Skeletal muscle tissue (tissue), 4 donors: ENCODE results near the gene CLIP3. TPM values are rescaled to one million over a fixed set of nuclear protein-coding genes. Genes with fewer than 3 reads are reported as not detected.
"Not testable (repeated sequence)": the region's sequence is repeated elsewhere in the genome, so short reads cannot be mapped to it uniquely, and the experiment has no call there.

Source experiments
- H3K27ac ChIP-seq: one replicate; pipeline ENCODE4 v1.7.0; 2013; ENCODE audit warnings: mild to moderate bottlenecking, low read depth, low read length, inconsistent platforms
- H3K27me3 ChIP-seq, 3 donors: one replicate each; pipeline ENCODE4 v1.7.0; 2013; ENCODE audit warnings: low read length in 3 of 3; ENCODE audit not compliant: control insufficient read depth in 3 of 3, insufficient read depth in 3 of 3
- H3K36me3 ChIP-seq, 3 donors: one replicate each; pipeline ENCODE4 v1.7.0; 2013; ENCODE audit warnings: low read length in 3 of 3; ENCODE audit not compliant: control insufficient read depth in 3 of 3, insufficient read depth in 3 of 3
- H3K4me1 ChIP-seq, 3 donors: one replicate each; pipeline ENCODE4 v1.7.0; 2013; ENCODE audit warnings: low read length in 3 of 3, mild to moderate bottlenecking in 3 of 3; ENCODE audit not compliant: control insufficient read depth in 3 of 3, insufficient read depth in 3 of 3
- H3K4me3 ChIP-seq, 3 donors: one replicate each; pipeline ENCODE4 v1.7.0; 2013; ENCODE audit warnings: low read length in 3 of 3
- H3K9ac ChIP-seq, 3 donors: one replicate each; pipeline ENCODE4 v1.7.0; 2013; ENCODE audit warnings: low read length in 3 of 3, mild to moderate bottlenecking in 3 of 3, moderate library complexity in 2 of 3, low read depth in 1 of 3
- H3K9me3 ChIP-seq, 3 donors: one replicate each; pipeline ENCODE4 v1.7.0; 2013; ENCODE audit warnings: low read length in 3 of 3; ENCODE audit not compliant: control insufficient read depth in 3 of 3
- total RNA-seq: library from RNA; depleted of rRNA; stranded (reverse); fragments of >200 nt; gene quantifications from one replicate; pipeline ENCODE4 v1.2.3, GENCODE V29; 2014
- donor health status: Osteomylitis.

The CLIP3 gene
- total RNA-seq, 1 donor from 2014 or later: 1.0 TPM

DNA sequence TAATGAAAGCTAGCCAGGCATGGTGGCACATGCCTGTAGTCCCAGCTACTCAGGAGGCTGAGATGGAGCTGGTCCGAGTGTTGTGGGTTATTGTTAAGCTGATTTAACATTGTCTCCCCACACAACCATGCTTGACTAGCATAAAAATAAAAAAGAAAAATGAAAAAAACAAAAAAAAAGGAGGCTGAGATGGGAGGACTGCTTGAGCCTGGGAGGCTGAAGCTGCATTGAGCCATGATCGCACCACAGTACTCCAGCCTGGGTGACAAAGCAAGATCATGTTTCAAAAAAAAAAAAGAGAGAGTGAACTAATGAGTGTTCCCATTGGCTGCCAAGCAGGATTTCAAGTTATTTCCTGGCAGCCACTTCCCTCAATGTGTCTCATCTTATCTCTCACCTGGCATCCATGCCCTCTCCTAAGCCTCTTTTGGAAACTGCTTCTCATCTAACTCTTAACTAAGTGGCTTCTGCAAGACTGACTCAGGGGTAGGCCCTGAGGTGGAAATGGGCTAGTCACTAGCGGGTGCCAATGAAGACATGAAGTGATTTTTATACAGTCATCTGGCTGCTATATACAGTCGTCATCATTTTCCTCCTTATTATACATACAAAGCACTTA lies 16.5 kb upstream of the CLIP3 start:
- no peak overlapping the region for H3K4me3 ChIP-seq
- no peaks in the 10 kb centered on the region for H3K36me3 ChIP-seq
- H3K27ac ChIP-seq: no peak overlapping the region
- no peaks in the 10 kb centered on the region for H3K27me3 ChIP-seq
- peaks cover 0 to 12% (median 4%) of the 10 kb centered on the region in 3 donors for H3K4me1 ChIP-seq
- no peaks in the 10 kb centered on the region for H3K9me3 ChIP-seq
- no peak overlapping the region for H3K9ac ChIP-seq

DNA sequence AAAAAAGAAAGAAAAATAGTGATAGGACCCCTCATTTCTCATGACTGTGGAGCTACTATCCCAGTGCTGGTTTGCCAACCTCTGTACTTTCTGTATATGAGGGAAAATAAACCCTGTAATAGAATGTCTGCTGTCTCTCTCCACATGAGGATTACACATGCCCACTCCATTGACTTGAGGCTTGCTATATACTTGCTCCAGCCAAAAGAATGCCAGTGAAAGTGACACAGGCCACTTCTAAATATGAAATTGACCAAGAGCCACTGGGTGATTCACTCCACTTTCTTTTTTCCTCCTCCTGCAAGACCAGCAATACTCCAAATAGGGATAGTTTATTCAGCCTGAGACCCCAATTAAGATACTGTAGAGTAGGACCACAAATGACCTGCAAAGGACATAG lies 15.2 kb upstream of the CLIP3 start:
- Histone ChIP-seq H3K9ac (no peak overlapping the region), H3K27me3 (no peaks in the 10 kb centered on the region), H3K4me1 (peaks cover 0 to 6% (median 2%) of the 10 kb centered on the region in 3 donors), H3K36me3 (no peaks in the 10 kb centered on the region), H3K27ac (no peak overlapping the region), H3K9me3 (no peaks in the 10 kb centered on the region), H3K4me3 (no peak overlapping the region)

DNA sequence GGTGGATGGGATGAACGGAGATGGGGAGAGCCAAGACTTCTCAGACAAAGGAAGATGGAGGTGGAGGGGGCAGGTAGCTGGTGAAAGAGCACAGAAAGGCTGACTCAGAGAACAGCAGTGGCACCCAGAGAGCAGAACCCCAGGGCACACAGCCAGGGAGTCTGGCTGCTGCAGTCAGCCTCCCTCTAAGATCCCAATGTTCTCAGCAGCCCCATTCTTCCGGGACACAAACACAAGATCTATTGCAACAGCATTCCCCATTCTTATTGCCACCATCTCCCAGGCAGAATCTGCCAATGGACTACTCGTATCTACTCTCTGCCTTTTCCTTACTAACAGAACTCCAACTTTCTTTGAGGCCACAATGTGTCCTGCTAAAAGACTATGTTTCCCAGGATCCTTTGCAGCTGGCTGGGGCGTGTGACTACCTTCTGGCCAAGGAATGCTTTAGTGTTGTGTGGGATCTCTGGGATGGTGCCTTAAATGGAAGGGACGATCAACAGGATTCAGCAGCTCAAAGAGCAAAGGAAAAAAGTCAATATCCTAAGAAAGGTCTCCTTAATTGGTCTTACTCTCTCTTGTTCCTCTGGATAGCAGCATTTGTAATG lies 13.9 kb upstream of the CLIP3 start:
- Histone ChIP-seq H3K9ac (no peak overlapping the region), H3K36me3 (no peaks in the 10 kb centered on the region), H3K4me3 (no peak overlapping the region), H3K27me3 (no peaks in the 10 kb centered on the region), H3K9me3 (no peaks in the 10 kb centered on the region), H3K27ac (no peak overlapping the region), H3K4me1 (peaks cover 0 to 3% (median 0%) of the 10 kb centered on the region in 3 donors)

DNA sequence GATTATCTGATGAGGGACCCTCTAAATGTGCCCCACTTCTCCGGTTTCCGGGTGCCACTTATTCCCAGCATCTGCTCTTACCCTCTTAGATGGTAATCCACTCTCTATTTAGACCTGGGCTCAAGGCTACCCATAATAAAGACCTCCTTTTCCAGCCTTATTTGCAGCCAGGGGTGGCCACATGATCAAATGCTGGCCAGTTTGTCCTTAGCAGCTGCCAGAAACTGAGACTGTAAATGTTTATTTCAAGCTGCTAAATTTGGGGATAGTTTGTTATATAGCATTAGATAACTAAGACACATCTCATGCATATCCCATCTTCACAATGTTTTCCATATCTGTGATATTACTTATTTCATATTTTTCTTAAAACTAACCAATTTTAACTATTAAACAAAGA lies 11.3 kb upstream of the CLIP3 start:
- H3K27ac ChIP-seq: no peak overlapping the region
- no peaks in the 10 kb centered on the region for H3K4me1 ChIP-seq
- no peaks in the 10 kb centered on the region for H3K27me3 ChIP-seq
- H3K9me3 ChIP-seq: no peaks in the 10 kb centered on the region
- no peak overlapping the region for H3K4me3 ChIP-seq
- H3K9ac ChIP-seq: no peak overlapping the region
- H3K36me3 ChIP-seq: peaks cover 0 to 2% (median 2%) of the 10 kb centered on the region in 3 donors

DNA sequence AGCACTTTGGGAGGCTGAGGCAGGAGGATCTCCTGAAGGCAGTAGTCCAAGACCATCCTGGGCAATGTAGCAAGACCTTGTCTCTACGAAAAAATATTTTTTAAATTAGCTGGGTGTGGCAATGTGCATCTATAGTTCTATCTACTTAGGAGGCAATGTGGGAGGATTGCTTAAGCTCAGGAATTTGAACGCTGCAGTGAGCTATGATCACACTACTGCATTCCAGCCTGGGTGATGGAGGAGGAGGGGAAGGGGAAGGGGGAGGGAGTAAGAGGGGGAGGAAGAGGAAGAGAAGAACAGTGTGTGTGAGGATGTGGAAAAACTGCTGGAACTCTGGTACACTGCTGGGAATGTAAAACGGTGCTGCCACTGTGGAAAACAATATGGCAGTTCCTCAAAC lies 9.2 kb upstream of the CLIP3 start:
- Histone ChIP-seq H3K9me3 (no peaks in the 10 kb centered on the region), H3K27ac (no peak overlapping the region), H3K36me3 (peaks cover 0 to 11% (median 2%) of the 10 kb centered on the region in 3 donors), H3K4me3 (no peak overlapping the region), H3K27me3 (no peaks in the 10 kb centered on the region), H3K4me1 (no peaks in the 10 kb centered on the region), H3K9ac (no peak overlapping the region)

DNA sequence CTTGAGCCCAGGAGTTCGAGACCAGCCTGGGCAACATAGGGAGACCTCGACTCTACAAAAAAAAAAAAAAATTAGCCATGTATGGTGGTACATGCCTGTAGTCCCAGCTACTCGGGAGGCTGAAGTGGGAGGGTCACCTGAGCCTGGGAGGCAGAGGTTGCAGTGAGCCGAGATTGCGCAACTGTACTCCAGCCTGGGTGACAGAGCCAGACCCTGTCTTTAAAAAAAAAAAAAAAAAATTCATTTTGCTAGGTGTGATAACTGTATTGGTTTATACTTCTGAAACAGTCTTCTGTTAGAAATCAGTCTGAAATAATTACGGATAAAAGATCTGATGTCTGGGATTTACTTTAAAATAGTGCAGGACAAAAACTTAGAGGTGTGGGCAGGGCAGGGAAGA lies 8.4 kb upstream of the CLIP3 start:
- not testable (repeated sequence) for H3K4me3 ChIP-seq, H3K9me3 ChIP-seq, H3K27me3 ChIP-seq, H3K27ac ChIP-seq, H3K4me1 ChIP-seq, H3K9ac ChIP-seq
- peaks cover 0 to 11% (median 2%) of the 10 kb centered on the region in 3 donors for H3K36me3 ChIP-seq

DNA sequence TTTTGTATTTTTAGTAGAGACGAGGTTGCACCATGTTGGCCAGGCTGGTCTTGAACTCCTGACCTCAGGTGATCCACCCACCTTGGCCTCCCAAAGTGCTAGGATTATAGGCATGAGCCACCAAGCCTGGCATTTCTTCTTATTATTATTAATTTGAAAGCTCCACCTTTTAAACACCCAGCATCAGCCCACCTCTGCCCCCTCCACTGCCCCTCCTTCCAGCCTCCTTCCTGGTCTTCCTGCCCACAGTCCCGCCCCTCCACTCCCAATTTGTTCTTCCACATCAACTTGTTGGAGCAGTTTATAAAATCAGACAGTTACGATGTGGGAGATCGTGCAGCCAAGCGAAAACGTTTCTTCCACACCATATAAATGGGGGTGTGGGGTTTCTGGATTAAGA lies 7.8 kb upstream of the CLIP3 start:
- Histone ChIP-seq H3K4me3 (no peak overlapping the region), H3K27me3 (no peaks in the 10 kb centered on the region), H3K9me3 (no peaks in the 10 kb centered on the region), H3K4me1 (no peaks in the 10 kb centered on the region), H3K36me3 (peaks cover 2 to 13% (median 3%) of the 10 kb centered on the region in 3 donors), H3K9ac (no peak overlapping the region), H3K27ac (no peak overlapping the region)

DNA sequence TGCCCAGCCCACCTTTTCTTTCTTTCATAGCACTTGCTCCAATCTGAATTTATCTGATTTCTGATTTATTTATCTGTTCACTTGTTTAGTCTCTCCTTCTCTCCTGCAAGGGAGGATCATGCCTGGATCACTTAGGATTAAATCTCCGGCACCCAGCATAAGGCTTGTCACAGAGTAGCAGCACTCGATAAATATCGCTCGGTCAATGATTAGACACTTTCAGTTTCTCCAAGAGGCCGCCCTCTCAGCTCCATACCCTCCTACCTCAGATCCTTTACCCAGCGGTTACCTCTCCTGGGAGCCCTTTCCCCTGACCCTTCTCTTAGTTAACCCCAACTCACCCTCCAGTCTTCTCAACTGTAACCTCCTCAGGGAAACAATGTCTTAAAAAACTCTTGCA lies 1.4 kb downstream of the CLIP3 start:
- peaks cover 0 to 5% (median 4%) of the 10 kb centered on the region in 3 donors for H3K4me1 ChIP-seq
- no peak overlapping the region for H3K4me3 ChIP-seq
- H3K27ac ChIP-seq: no peak overlapping the region

DNA sequence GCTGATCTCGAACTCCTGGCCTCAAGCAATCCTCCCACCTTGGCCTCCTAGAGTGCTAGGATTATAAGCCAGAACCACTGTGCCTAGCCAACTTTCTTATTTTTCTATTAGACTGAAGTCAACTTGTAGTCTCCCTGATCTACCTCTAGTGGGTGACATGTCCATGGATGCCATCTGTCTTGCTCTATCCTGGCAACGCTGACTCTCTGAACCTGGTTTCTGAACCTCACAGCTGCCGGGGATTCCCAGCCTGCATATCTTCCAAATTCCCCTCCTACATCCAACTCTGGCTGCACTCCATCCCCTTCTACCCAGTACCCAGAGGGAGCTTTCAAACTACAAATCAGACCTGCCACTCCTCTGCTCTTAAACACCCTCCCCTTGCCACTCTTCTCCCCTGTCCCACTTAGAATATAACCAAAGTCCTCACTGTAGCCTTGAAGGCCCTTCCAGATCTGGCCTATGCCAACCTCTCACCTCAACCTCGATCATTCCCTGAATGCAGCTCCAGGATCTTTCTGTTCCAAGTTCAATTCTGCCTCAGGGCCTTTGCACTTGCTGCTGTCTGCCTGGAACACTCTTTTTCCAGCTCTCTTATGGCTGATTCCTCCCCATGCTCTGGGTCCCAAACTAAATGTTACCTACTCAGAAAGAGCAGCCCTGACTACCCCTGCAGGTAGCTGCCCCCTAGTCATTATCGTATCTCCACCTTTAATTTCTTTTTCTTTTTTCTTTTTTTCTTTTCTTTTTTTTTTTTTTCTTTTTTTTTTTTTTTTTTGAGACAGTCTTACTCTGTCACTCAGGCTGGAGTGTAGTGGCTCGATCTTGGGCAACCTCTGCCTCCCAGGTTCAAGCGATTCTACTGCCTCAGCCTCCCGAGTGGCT lies 2.2 kb downstream of the CLIP3 start:
- peaks cover 0 to 5% (median 4%) of the 10 kb centered on the region in 3 donors for H3K4me1 ChIP-seq
- no peak overlapping the region for H3K27ac ChIP-seq
- H3K36me3 ChIP-seq: peaks cover 4 to 9% (median 7%) of the 10 kb centered on the region in 3 donors
- no peak overlapping the region for H3K9ac ChIP-seq
- H3K9me3 ChIP-seq: no peaks in the 10 kb centered on the region
- H3K27me3 ChIP-seq: peaks cover 3 to 10% (median 4%) of the 10 kb centered on the region in 3 donors
- H3K4me3 ChIP-seq: no peak overlapping the region

More for the DNA sequence above, 1.4 kb downstream of the CLIP3 start:
- H3K27me3 ChIP-seq: peaks cover 3 to 10% (median 4%) of the 10 kb centered on the region in 3 donors
- no peaks in the 10 kb centered on the region for H3K9me3 ChIP-seq
- peaks cover 7 to 10% (median 8%) of the 10 kb centered on the region in 3 donors for H3K36me3 ChIP-seq
- H3K9ac ChIP-seq: no peak overlapping the region
